HG03457 (cell line): Measurements from ENCODE around the gene LELP1.
"Not testable (repeated sequence)": the region's sequence is repeated elsewhere in the genome, so short reads cannot be mapped to it uniquely, and the experiment has no call there.

Source experiments
- ATAC-seq: cut with Tn5 transposase; IDR thresholded peaks from one replicate; pipeline ENCODE4 v1.9.1; 2021; ENCODE audit warnings: moderate number of reproducible peaks; ENCODE audit not compliant: unreplicated experiment

Gene LELP1

DNA sequence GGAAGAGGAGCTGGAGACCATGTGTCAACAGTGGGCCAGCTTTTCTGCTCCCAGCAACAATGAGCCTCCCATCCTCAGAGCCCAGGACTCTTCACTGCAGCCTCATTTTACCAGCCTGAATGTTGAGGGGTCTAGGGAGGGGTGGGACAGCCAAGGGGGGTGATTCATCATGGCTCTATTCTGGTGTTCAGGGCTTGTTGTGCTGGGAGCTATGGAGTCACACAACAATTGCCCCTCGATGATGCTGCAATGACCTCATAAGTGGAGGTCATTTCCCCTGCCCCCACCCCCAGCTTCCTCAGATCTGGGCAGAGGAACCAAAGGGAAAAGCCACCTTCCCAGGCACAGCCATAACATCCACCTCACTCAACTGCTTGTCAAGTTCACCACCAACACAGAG, at the start of gene LELP1:
LELP1 (plus strand) TSS at position 301 of the 400 bp plus-strand sequence. CDS start 1,278 bp downstream, outside the sequence.
- no peak for ATAC-seq

DNA sequence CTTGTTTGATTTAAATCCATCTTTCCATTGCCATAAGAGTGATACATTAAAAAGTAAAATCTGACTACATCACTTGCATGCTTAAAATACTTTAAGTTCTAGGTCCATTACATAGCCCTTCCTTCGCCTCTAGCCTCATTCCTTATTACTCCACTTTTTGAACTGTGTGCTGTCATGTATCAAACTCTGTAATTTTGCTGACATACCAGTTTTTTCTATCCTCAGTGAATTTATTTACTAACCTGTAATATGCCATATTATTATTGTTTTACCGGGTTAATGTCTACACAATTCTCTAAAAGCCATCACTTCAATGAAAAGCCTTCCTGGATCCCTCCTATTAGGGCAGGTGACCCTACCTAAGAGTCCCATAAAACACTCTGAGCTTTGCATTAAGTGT, 47.7 kb upstream of the LELP1 start:
- ATAC-seq, result no peak

DNA sequence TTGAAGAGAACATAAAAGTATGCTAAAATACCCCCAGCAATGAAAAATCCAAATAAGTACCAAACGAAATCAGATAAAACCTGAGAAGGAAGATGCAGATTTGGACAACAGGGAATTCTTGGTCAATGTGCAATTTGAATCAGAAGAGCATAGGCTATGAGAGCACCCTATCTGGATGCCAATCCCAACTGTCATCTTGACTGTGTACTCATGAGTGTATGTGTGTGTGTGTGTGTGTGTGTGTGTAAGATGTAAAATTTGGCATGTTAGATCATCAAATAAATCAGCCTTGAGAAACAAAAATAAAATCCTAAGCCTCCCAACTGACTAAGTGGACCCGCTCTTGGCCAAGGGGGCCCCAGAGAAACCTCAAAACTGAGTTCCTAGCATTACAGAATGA, 34.5 kb upstream of the LELP1 start:
- ATAC-seq, result no peak

DNA sequence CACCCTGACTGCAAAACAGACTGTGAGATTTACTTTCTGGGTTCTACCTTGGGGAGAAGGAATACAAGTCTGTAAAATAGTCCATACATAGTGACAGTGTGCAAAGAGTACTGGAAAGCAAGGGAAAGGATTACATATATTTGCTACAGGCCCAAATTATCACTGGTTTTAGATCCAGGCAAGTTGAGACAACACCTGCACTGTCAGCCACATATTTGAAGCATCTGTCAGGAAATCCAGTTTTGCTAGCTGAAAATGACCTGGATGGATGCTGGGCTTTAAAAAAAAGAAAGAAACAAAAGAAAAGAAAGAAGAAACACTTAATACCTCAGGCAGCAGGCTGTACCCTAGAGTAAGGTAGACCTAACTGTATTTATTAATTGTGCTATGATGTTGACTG, 28.6 kb upstream of the LELP1 start:
- no peak for ATAC-seq

DNA sequence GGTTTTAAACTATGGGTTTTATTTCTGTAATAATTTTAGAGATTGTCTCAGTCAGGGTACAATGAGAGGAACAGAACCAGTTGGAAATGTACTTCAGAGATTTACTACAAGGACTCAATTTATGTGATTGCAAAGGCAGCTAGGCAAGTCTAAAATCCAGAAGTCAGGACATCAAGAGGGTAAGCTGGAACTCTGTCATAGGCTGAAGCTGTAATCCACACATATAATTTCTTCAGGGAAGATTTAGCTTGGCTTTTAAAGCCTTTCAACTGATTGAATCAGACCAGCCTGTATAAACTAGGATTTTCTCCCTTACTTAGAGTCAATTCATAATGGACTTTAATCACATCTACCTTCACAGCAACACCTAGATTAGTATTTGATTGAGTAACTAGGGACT, 24.3 kb upstream of the LELP1 start:
- ATAC-seq, result no peak

DNA sequence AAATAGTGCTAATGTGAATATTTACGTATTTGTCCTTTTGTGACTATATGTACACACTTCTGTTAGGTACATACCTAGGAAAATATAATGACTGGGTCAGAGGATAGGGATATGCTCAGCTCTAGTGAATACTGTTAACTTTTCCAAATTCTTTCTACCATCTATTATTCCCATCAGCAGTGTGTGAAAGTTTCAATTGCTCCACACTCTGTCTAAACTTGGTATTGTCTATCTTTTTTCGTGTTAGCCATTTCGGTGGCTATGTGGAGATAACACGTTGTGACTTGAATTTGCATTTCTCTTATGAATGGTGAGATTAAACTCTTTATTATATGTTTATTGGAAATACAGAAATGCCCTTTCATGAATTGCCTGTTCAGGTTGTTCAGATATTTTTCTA, 22.7 kb upstream of the LELP1 start:
- ATAC-seq, result no peak

DNA sequence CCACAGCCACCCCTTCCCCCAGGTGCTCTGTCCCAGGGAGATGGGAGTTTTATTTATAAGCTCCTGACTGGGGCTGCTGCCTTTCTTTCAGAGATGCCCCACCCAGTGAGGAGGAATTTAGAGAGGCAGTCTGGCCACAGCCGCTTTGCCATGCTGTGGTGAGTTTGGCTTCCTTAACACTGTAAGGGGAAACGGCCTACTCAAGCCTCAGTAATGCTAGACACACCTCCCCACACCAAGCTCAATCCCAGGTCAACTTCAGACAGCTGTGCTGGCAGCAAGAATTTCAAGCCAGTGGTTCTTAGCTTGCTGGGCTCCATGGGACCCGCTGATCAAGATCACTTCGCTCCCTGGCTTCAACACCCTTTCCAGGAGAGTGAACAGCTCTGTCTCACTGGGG, 14.9 kb upstream of the LELP1 start:
- ATAC-seq, result not testable (repeated sequence)

DNA sequence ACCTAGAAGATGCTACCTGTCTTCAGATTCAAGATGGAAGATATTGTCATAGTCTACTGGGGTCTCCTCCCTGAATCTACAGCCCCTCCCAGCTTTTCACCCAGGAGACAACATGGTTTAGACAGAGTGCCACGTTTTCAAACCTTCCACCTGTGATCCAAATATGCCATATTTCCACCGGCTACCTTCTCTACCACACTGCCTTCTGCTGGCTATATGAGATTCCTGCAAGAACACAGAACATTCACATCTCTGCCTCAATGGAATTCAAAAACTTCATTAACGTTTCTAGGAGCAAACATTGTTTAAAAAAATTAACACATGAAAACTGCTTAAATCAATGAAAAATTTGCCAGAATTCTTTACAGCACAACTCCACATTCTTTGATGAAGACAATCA, 12.9 kb upstream of the LELP1 start:
- no peak for ATAC-seq

DNA sequence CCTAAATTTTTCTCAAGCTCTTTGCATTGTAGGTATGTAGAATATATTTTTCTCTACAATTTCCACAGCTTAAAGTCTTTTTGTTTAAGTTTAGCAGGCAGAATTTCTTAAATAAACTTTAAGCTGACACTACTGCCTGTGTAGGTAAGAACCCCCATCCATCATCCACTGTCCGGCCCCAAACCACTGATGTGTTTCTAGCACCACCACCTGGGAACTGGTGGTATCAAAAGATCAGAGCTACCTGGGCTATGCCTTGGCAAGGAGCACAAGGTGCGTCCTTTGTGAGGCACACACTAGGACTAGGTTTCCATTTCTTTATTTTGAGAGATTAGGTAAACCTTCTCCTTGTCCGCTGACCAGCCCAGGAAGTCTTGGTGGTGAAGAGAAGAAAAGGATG, 10.5 kb upstream of the LELP1 start:
- no peak for ATAC-seq

DNA sequence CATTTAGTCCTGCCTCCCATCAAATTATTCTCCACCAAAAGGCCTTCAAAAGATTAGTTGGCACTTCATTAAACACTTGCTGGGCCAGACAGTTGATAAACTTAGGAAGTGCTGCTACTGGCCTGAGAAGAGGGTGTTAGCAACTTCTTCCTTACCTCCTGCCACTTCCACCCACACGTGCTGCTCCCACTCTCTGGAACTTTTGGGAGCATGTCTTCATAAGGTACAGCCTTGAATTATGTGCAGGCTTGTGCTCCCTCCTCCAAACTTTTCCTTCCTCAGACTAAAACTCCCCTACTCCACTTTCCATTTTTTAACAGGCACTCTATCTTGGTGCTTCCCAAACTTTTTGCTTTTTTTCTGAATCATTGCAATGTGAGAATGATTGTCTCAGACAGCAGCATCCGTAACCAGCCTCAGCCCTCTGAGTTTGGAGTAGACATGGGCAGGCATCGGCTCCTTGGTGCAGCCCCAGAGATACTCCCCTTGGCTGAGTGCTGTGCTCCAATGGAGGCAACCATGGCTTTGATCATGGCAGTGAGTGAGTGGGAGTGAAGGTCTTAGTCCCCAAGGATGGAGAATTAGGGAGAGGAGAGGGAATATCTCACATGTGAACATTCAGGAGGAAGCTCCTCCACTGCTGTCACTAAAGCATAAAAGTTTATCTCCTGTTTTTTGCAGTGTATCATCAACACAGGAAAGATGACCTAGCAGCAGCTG, 8.7 kb upstream of the LELP1 start:
- no peak for ATAC-seq

DNA sequence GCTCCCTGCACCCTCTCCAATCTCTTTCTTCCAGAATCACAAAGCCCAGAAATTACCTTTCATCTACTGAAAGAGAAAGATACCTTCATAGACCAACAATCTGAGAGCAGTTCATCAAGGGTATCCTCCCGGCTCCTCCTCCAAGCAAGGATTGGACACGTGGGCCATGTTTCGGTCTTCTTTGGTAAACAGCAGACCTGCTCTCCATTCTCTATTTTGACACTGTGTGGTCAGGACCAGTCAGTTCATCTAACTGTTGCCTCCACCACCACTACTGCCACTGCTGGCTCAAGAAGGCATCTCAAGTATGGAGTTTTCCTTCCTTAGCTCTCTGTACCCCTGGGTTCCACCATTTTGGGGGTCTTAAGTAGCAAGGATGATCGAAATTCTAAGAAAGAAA, 8.0 kb upstream of the LELP1 start:
- ATAC-seq, result no peak

DNA sequence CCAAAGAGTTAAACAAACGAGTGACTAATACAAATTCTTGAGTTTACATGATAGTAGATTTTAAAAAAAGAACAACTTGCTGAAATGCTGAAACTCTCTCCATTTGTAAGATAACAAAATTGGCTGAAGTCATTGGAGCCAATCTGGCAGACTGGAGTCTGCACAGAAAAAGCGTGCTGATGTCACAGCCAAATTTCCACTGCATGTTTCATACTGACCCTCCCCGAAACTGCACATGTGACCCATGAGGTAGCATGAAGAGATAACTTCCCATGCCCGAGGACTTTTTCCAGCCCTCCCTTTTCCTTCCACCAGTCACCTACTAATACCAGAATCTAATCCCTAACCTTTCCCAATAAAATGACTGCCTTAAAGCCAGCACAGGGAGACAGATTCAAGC, 1.2 kb upstream of the LELP1 start:
- ATAC-seq, result no peak

DNA sequence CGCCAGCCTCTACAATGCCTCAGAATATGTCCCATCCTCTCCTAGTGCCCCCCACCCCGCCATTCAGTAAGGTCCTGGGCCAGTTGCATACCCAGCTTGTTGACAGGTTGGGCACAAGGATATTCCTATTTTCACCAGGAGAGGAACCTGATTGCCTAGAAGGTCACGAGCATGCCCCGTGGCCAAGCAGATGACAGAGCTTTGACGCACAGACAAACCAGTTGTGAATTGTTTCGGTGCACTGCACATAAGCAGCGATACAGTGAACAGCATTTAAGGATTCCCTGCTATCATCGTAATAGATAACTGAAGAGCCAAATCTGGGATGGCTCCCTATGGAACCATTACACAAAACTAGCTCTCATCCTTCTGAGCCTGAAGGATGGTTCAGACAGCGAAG, 3.4 kb downstream of the LELP1 start:
- no peak for ATAC-seq

DNA sequence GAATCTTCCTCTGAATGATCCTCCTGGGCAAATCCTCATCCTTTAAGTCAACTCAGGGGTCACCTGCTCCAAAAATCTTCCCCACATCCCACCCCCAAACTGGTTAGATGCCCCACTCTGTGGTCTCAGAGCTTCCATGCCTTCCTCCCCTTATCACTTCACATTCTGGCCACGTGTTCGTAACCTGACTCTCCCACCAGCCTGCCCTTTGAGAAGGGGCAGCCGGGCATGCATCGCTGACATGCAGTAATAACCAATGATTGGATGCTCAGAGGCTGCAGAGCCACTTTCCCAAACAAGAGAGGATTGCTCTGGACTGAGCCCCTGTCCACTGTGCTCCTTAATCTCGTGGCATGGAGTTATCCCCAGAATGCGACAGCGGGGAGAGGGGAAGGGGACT, 7.0 kb downstream of the LELP1 start:
- no peak for ATAC-seq

DNA sequence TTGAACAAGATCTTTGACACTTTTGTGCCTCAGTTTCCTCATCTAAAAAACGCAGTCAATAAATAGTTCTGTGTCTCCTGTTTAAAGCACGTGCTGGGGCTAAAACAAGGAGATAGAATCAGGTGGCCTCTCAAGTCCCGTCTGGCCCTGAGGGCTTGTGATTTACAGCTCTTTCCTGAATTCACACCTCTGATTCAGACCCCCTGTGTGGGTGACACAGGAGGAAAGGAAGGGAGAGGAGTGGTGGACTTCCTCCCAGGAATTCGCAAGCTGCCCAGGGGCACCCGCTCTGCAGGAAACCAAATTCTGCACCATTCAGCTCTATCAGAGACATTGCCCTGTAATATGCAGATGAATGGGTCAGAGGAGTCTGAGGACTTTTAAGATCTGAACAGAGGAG, 9.0 kb downstream of the LELP1 start:
- no peak for ATAC-seq

DNA sequence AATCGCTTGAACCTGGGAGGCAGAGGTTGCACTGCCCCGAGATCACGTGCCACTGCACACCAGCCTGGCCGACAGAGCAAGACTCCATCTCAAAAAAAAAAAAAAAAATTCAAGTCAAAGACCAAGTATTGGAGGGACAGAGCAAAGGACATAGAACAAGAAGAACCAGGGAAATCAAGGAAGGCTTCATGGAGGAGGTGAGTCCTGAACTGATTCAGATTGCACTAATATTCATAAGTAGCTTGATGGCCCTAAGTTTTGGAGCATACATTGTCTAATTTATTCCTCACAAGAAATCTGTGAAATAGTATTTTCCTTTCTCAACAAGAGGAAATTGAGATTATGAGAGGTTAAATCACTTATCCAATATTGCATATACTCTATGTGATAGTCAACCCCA, 10.3 kb downstream of the LELP1 start:
- no peak for ATAC-seq

DNA sequence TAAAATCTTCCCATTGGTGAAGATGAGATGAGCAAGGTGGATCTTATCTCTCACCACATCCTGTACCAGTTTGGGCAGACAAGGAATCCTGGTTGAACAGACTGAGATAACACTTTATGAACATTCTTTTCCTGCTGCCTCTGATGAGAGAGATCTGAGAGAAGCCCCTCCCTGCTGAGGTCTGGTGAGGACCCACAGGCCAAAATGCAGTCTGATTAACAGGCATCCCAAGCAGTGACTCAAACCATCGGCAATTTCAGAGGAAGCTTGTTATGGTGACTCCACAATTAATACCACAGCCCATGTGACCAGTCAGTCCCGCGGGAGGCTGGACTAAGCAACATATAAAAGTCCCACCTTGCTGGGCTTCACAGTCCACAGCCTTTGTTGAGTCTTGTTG, 14.0 kb downstream of the LELP1 start, which contains the start of gene PRR9:
PRR9 (plus strand) TSS at position 373 of the 400 bp plus-strand sequence. CDS start 561 bp downstream, outside the sequence.
- no peak for ATAC-seq

DNA sequence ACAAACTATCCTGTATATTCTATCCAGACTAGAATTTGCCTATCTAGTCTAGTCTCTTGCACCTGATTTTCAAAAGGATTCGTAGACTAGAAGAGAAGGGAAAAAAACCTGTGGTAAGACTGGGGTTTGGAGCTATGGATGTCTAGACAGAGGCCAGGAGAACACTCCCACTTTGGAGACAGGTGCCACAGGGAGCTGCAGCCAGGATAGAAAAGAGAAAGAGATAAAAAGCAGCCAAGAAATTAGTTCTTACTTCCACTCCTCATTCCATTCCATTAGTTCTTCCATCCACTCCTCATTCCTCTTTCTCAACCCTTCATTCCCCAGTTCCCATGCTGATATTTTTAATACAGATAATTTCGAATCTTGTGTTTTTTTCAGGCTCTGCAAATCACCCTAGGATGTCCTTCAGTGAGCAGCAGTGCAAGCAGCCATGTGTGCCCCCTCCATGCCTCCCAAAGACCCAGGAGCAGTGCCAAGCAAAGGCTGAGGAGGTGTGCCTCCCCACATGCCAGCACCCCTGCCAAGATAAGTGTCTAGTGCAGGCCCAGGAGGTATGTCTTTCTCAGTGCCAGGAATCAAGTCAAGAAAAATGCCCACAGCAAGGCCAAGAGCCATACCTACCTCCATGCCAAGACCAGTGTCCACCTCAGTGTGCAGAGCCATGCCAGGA, 14.7 kb downstream of the LELP1 start:
- ATAC-seq, result no peak

DNA sequence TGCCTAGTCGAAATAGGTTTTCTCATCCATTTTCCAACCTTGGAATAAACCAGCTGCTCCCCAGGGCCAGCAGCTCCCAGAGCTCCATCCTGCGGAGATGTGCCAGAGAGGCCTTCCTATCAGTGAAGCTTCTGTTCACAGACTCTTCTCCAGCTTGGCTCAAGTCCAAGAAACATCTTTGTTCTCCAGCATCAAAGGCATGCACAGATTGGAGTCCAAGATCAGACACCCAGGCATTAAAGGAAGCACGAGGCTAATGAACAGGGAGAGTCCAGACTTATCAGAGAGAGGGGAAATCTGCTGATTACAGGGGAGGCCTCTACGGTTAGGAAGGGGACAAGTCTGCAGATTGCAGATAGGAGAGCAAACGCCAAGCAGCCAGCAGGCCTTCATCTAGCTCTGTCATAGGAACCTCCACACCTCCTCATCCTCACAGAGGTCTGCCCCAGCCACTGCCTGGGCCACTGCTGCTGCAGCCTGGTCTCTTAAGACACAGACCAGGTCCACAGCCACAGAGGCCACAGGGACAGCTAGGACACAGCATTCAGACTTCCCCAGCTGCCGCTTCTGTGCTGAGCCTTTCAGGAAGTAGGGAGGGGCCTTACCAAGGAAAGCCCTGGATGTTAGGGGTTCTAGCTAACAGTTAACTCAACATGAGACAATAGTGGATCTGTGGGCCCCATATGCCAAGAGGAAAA, 17.5 kb downstream of the LELP1 start:
- ATAC-seq, result no peak

DNA sequence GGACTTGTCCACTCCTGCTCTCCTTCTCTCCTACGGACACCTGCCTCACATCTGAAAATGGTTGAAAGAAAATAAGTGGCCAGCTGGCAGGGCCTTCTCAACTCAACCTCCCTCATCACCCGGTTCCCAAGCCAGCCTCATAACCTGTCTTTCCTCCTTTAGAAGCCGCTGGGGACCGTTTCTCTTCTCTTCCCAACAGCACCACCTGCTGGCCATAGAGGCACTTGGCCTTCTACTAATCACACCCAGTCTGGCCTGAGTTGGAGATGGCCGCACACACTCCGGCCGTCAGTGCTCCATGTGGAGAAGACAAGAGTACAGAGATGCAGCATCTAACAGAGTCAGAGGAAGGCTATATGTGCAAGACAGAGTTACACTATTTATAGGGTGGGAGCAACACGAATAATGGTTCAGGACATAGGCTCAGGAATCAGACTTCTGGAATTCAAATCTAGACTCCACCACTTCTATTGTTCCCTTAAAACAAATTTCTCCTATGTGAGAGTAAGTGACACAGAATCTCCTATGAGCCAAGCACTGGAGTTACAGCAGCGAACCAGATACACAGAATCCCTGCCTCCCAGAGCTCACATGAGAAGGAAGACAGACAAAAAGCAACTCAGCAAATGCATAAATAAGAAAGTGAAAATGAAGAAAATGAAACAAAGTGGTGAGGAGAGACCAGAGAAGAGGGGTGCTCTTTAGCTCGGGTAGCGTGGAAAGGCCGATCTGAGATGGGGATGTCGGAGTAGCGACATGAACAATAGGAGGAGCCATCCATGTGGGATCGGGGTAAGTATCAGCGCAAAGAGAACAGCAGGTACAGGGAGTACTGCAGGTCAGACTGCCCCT, 20.0 kb downstream of the LELP1 start:
- not testable (repeated sequence) for ATAC-seq

DNA sequence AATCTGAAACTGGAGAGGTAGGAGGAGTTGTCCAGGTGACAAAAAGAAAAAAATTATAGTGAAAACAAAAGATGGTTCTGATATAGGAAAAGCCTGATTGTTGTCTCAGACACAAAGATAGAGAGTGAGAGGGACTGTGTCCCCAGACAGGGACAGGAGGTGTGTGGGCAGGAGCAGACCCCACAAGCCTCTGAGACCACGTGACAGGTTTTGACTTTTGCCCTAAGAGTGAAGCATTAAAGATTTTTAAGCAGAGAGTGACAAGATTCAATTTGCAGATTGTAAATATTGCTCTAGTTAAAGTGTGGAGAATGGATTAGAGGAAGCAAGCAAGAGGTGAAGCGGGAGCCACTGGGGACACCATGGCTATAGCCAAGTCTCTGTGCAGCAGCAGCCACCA, 24.6 kb downstream of the LELP1 start:
- no peak for ATAC-seq
